IMR-90 (cell line): ENCODE data around the gene DENND1A. TPM values are rescaled to one million over a fixed set of nuclear protein-coding genes. Genes with fewer than 3 reads are reported as not detected.

Experiments used
- ATAC-seq: fragments of 200-7000 bp; cut with Tn5 transposase; 2 replicates; pipeline ENCODE4 v1.9.1; 2020; ENCODE audit warnings: low read depth, mild to moderate bottlenecking, moderate library complexity
- BruUV-seq: library from RNA; stranded (reverse); fragments of 400-500 nt; replicated peaks from 2 replicates; lab custom pipeline; 2021; lab: Mats Ljungman, UMichigan
- CTCF ChIA-PET: fragments of 300-600 bp; formaldehyde crosslinking; extraction: SDS; loops from one replicate; lab custom pipeline; 2021; ENCODE audit warnings: antibody characterized with exemption; lab: Yijun Ruan, JAX
- POLR2A ChIA-PET: fragments of 300-600 bp; sonication (Branson Sonifier 250); formaldehyde crosslinking; loops from one replicate; lab custom pipeline; 2022; ENCODE audit warnings: antibody characterized with exemption; ENCODE audit not compliant: unreplicated experiment; lab: Charles Lee
- DNase-seq: peaks from one replicate; pipeline ENCODE4 v3.0.0; 2013
- H2AFZ ChIP-seq: replicated peaks from 2 replicates; pipeline ENCODE3; 2013; ENCODE audit warnings: low read length, mild to moderate bottlenecking; ENCODE audit not compliant: poor library complexity
- H2AK5ac ChIP-seq: 2 replicates; pipeline ENCODE4 v1.6.1; 2013; ENCODE audit warnings: low read depth, low read length, inconsistent platforms
- H2AK9ac ChIP-seq: replicated peaks from 2 replicates; pipeline ENCODE3; 2013; ENCODE audit warnings: mild to moderate bottlenecking, low read depth, low read length, moderate library complexity; ENCODE audit not compliant: poor library complexity
- H2BK120ac ChIP-seq: 2 replicates; pipeline ENCODE4 v1.6.1; 2013; ENCODE audit warnings: low read depth, low read length, inconsistent platforms
- H2BK15ac ChIP-seq: 3 replicates; pipeline ENCODE4 v1.6.1; 2013; ENCODE audit warnings: low read depth, low read length, inconsistent platforms
- H2BK20ac ChIP-seq: 2 replicates; pipeline ENCODE4 v1.6.1; 2013; ENCODE audit warnings: low read depth, mild to moderate bottlenecking, inconsistent platforms, low read length, moderate library complexity
- H2BK5ac ChIP-seq: 2 replicates; pipeline ENCODE4 v1.6.1; 2013; ENCODE audit warnings: mild to moderate bottlenecking, low read depth, low read length, inconsistent platforms; ENCODE audit not compliant: poor library complexity, severe bottlenecking
- H3K14ac ChIP-seq: replicated peaks from 2 replicates; pipeline ENCODE4 v1.6.1; 2013; ENCODE audit warnings: low read depth, low read length, inconsistent platforms
- H3K18ac ChIP-seq: 2 replicates; pipeline ENCODE4 v1.6.1; 2013; ENCODE audit warnings: low read depth, low read length, control low read depth
- H3K23ac ChIP-seq: 2 replicates; pipeline ENCODE4 v1.6.1; 2013; ENCODE audit warnings: low read depth, low read length, inconsistent platforms
- H3K27ac ChIP-seq: 2 replicates; pipeline ENCODE4 v1.5.1; 2013; ENCODE audit warnings: mild to moderate bottlenecking, control low read depth, low read length; ENCODE audit not compliant: insufficient read depth
- H3K27me3 ChIP-seq: 2 replicates; pipeline ENCODE4 v1.6.1; 2013; ENCODE audit warnings: low read length; ENCODE audit not compliant: control insufficient read depth, insufficient read depth
- H3K36me3 ChIP-seq: 2 replicates; pipeline ENCODE4 v1.6.1; 2013; ENCODE audit warnings: low read length, mixed read lengths; ENCODE audit not compliant: control insufficient read depth, insufficient read depth
- H3K4ac ChIP-seq: 2 replicates; pipeline ENCODE4 v1.6.1; 2013; ENCODE audit warnings: low read depth, low read length, inconsistent platforms
- H3K4me1 ChIP-seq: 2 replicates; pipeline ENCODE4 v1.6.1; 2013; ENCODE audit warnings: low read length, mixed read lengths; ENCODE audit not compliant: control insufficient read depth, insufficient read depth
- H3K4me2 ChIP-seq: 2 replicates; pipeline ENCODE4 v1.6.1; 2013; ENCODE audit warnings: low read depth, mild to moderate bottlenecking, control low read depth, low read length, moderate library complexity
- H3K4me3 ChIP-seq: 2 replicates; pipeline ENCODE4 v1.5.1; 2013; ENCODE audit warnings: low read depth, mild to moderate bottlenecking, control low read depth, low read length, moderate library complexity; ENCODE audit not compliant: insufficient read depth
- H3K56ac ChIP-seq: 2 replicates; pipeline ENCODE4 v1.6.1; 2013; ENCODE audit warnings: low read length, inconsistent platforms; ENCODE audit not compliant: insufficient read depth; ENCODE audit errors: extremely low read depth
- H3K79me1 ChIP-seq, 2 experiments: 2 replicates each; pipeline ENCODE4 v1.6.1; 2013; ENCODE audit warnings: low read length in 2 of 2, inconsistent platforms in 1 of 2, low read depth in 1 of 2
- H3K9ac ChIP-seq: 2 replicates; pipeline ENCODE4 v1.6.1; 2013; ENCODE audit warnings: low read depth, low read length, control low read depth
- H3K9me1 ChIP-seq: 2 replicates; pipeline ENCODE4 v1.6.1; 2013; ENCODE audit warnings: low read length, inconsistent platforms; ENCODE audit not compliant: insufficient read depth
- H3K9me3 ChIP-seq: 2 replicates; pipeline ENCODE4 v1.6.1; 2013; ENCODE audit warnings: low read length; ENCODE audit not compliant: control insufficient read depth, insufficient read depth
- H4K20me1 ChIP-seq: 2 replicates; pipeline ENCODE4 v1.6.1; 2013; ENCODE audit warnings: low read length, inconsistent platforms; ENCODE audit not compliant: insufficient read depth
- H4K5ac ChIP-seq: 2 replicates; pipeline ENCODE4 v1.6.1; 2013; ENCODE audit warnings: mild to moderate bottlenecking, low read depth, low read length, control low read depth
- H4K8ac ChIP-seq, 2 experiments: 2 replicates each; pipeline ENCODE4 v1.6.1; 2013; ENCODE audit warnings: low read depth in 2 of 2, low read length in 2 of 2, control low read depth in 1 of 2, inconsistent platforms in 1 of 2
- H4K91ac ChIP-seq: 2 replicates; pipeline ENCODE4 v1.6.1; 2013; ENCODE audit warnings: low read depth, low read length, inconsistent platforms; ENCODE audit not compliant: insufficient read depth
- BHLHE40 ChIP-seq: fragments of 150-350 bp; IDR thresholded peaks from 2 replicates; pipeline ENCODE4 v1.6.1; 2016; ENCODE audit warnings: mild to moderate bottlenecking, low read depth, low read length
- CEBPB ChIP-seq: IDR thresholded peaks from 2 replicates; pipeline ENCODE4 v1.6.1; 2012; ENCODE audit warnings: low read depth, low read length, improper control_type of control experiment
- CHD1 ChIP-seq: IDR thresholded peaks from 2 replicates; pipeline ENCODE4 v1.6.1; 2012; ENCODE audit warnings: low read depth, low read length, improper control_type of control experiment
- ELK1 ChIP-seq: fragments of 150-350 bp; IDR thresholded peaks from 2 replicates; pipeline ENCODE4 v1.6.1; 2016; ENCODE audit warnings: low read depth, mild to moderate bottlenecking, low read length, moderate library complexity, borderline replicate concordance
- FOS ChIP-seq: fragments of 150-350 bp; IDR thresholded peaks from 2 replicates; pipeline ENCODE4 v1.6.1; 2016; ENCODE audit warnings: low read depth, low read length
- MAFK ChIP-seq: IDR thresholded peaks from 2 replicates; pipeline ENCODE4 v1.6.1; 2012; ENCODE audit warnings: low read depth, low read length, improper control_type of control experiment
- MAZ ChIP-seq: IDR thresholded peaks from 2 replicates; pipeline ENCODE4 v1.6.1; 2012; ENCODE audit warnings: low read depth, mild to moderate bottlenecking, low read length, improper control_type of control experiment, moderate library complexity, borderline replicate concordance
- MXI1 ChIP-seq: IDR thresholded peaks from 2 replicates; pipeline ENCODE4 v1.6.1; 2012; ENCODE audit warnings: low read depth, mild to moderate bottlenecking, low read length, moderate library complexity, borderline replicate concordance
- NFE2L2 ChIP-seq: fragments of 150-350 bp; IDR thresholded peaks from 2 replicates; pipeline ENCODE4 v1.6.1; 2016; ENCODE audit warnings: low read depth, mild to moderate bottlenecking, low read length
- POLR2A ChIP-seq: IDR thresholded peaks from 2 replicates; pipeline ENCODE4 v1.6.1; 2012; ENCODE audit warnings: mild to moderate bottlenecking, low read depth, low read length
- RAD21 ChIP-seq: IDR thresholded peaks from 2 replicates; pipeline ENCODE4 v1.6.1; 2012; ENCODE audit warnings: low read length, improper control_type of control experiment
- RCOR1 ChIP-seq: IDR thresholded peaks from 2 replicates; pipeline ENCODE4 v1.6.1; 2012; ENCODE audit warnings: mild to moderate bottlenecking, low read length, improper control_type of control experiment; ENCODE audit not compliant: insufficient replicate concordance
- RFX5 ChIP-seq: IDR thresholded peaks from 2 replicates; pipeline ENCODE4 v1.8.0; 2012; ENCODE audit warnings: low read depth, mild to moderate bottlenecking, low read length, moderate library complexity
- SMC3 ChIP-seq: fragments of 150-350 bp; IDR thresholded peaks from 2 replicates; pipeline ENCODE4 v1.6.1; 2016; ENCODE audit warnings: low read depth, mild to moderate bottlenecking, antibody characterized with exemption, low read length, moderate library complexity
- WGBS, 2 experiments: methylation state at CpG; one replicate each; pipeline versions ENCODE4 v1.1.5 to v1.1.7; 2013; ENCODE audit warnings: missing lambda C conversion rate in 2 of 2; ENCODE audit not compliant: insufficient read length in 1 of 2; ENCODE audit errors: extremely low coverage in 2 of 2; 5-methylcytosine and 5-hydroxymethylcytosine counted together
- dilution Hi-C: fragments of 300-500 bp; cut with HindIII; formaldehyde crosslinking; loops from one replicate; pipeline ENCODE4 v1.14.3; 2018; ENCODE audit warnings: low sequenced_read_pairs; ENCODE audit not compliant: unreplicated experiment
- in situ Hi-C: fragments of 300-500 bp; cut with MboI; formaldehyde crosslinking; loops from 3 replicates; pipeline ENCODE4 v1.14.3; 2019; ENCODE audit warnings: low sequenced_read_pairs, inconsistent platforms, mixed read lengths
- intact Hi-C: fragments of 100-400 bp; cut with micrococcal nuclease; formaldehyde crosslinking; loops from 2 replicates; pipeline ENCODE4 v1.10.0; 2022
- polyA plus RNA-seq, 3 experiments: library from polyadenylated mRNA; depleted of rRNA; stranded (reverse); fragments of >200 nt; gene quantifications; 2 replicates each; pipeline ENCODE4 v1.2.3, GENCODE V29; 2012; ENCODE audit warnings: low replicate concordance in 1 of 3
- total RNA-seq: library from RNA; depleted of rRNA; stranded (reverse); fragments of >200 nt; gene quantifications from 2 replicates; pipeline ENCODE4 v1.2.3, GENCODE V29; 2012
- TF ChIP-seq, protein P1 (sequence below): fragments of 150-350 bp; IDR thresholded peaks from 2 replicates; pipeline ENCODE4 v1.6.1; 2017; ENCODE audit warnings: mild to moderate bottlenecking, antibody characterized with exemption, low read length, low read depth

The DENND1A gene
- total and polyA plus RNA-seq, 2 of the 4 experiments (the other 2 are of a cell fraction): 21.4 to 27.6 TPM

DNA sequence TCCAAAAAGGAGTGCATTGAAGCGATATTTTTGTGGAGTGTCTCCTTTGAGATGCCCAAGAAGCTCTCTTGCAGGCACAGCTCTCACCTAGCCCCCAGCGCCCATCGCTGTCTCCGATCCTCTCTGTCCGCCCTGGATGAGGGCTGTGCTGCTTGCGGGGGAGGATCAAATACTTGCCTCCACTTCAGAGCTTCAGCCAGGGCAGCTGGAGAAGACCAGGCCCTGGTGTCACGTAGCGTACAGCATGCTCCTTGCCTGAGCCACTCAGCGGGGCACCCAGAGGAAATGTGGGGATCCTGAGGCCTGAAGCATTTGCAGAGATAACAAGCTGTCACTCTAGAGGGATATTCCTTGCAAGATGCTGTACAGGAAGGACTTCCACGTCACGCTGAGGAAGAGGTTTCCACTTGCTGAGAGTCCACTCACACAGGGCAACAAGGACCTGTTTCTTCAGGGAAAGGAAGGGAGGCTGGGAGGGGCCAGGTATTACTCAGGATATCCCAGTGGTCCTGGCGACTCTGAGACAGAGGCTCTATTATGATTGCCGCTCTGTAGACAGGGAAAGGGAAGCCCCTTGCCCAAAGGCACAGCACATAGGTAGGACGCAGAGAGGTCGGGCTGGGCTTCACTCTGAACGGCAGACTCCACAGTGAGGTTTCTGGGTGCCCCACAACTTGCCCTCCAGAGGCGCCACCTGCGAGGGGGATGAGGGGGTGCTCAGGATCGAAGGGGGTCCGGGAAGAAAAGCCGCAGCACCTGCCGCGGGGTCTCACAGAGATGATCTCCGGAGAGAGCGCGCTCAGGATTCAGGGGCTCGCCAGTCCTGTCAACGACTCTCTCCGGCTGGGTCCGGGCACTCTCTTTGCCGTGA lies 510.0 kb downstream of the DENND1A start:
- Histone ChIP-seq H3K14ac (no peak overlapping the region), H3K79me1 (no peaks in the 10 kb centered on the region), H3K23ac (no peak overlapping the region), H2BK120ac (no peak overlapping the region), H3K56ac (no peak overlapping the region), H3K18ac (no peak overlapping the region), H3K4ac (no peak overlapping the region), H3K4me2 (no peak overlapping the region), H3K9ac (no peak overlapping the region), H3K36me3 (no peaks in the 10 kb centered on the region), H2AK9ac (no peak overlapping the region), H3K27me3 (no peaks in the 10 kb centered on the region), H2BK15ac (no peak overlapping the region), H3K9me3 (no peaks in the 10 kb centered on the region), H2AFZ (no peak overlapping the region), H3K9me1 (no peaks in the 10 kb centered on the region), H4K91ac (no peak overlapping the region), H3K4me1 (no peaks in the 10 kb centered on the region), H4K20me1 (no peaks in the 10 kb centered on the region), H3K4me3 (no peak overlapping the region), H4K8ac (no peak overlapping the region), H2BK5ac (no peak overlapping the region), H2AK5ac (no peak overlapping the region), H4K5ac (no peak overlapping the region), H3K27ac (no peak overlapping the region), H2BK20ac (no peak overlapping the region)
- DNase-seq (no peak), ATAC-seq (no peak)
- CTCF ChIA-PET: no interaction called here
- no TSS peak for BruUV-seq
- TF ChIP-seq, protein P1, sequence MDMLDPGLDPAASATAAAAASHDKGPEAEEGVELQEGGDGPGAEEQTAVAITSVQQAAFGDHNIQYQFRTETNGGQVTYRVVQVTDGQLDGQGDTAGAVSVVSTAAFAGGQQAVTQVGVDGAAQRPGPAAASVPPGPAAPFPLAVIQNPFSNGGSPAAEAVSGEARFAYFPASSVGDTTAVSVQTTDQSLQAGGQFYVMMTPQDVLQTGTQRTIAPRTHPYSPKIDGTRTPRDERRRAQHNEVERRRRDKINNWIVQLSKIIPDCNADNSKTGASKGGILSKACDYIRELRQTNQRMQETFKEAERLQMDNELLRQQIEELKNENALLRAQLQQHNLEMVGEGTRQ: no peak
- no peak for TF ChIP-seq RCOR1
- TF ChIP-seq CHD1: no peak
- TF ChIP-seq NFE2L2: no peak
- TF ChIP-seq MAZ: no peak
- TF ChIP-seq RAD21: no peak
- no peak for TF ChIP-seq MAFK
- TF ChIP-seq ELK1: no peak
- TF ChIP-seq RFX5: no peak
- no peak for TF ChIP-seq MXI1
- no peak for TF ChIP-seq BHLHE40
- no peak for TF ChIP-seq FOS
- no peak for TF ChIP-seq POLR2A
- no peak for TF ChIP-seq CEBPB
- no peak for TF ChIP-seq SMC3
- in situ Hi-C loops: no loop called here
- dilution Hi-C loops: no loop called here
- intact Hi-C loops: no loop called here
- WGBS, 2 experiments: 87% methylated on average over 18 of the region's 31 CpGs; no CpG with 5 or more reads in 1 of the 2 experiments
- POLR2A ChIA-PET: no interaction called here
